Ovary (tissue), 9 donors: Measurements from ENCODE around the gene PLXDC2. TPM values are rescaled to one million over a fixed set of nuclear protein-coding genes. Genes with fewer than 3 reads are reported as not detected.

Source experiments
- DNase-seq, 5 donors: peaks; one replicate each; pipeline ENCODE4 v3.0.0-alpha.2; 2019 to 2020
- H3K27ac ChIP-seq, 2 donors: fragments of 200-600 bp; one replicate each; pipeline versions ENCODE4 v1.5.1 to v1.8.0; 2019 to 2022
- H3K27me3 ChIP-seq: fragments of 200-600 bp; one replicate; pipeline ENCODE4 v1.8.0; 2022
- H3K36me3 ChIP-seq: fragments of 200-600 bp; sonication (generic); one replicate; pipeline ENCODE4 v1.5.1; 2019
- H3K4me1 ChIP-seq: one replicate; pipeline ENCODE4 v1.8.1; 2013; ENCODE audit warnings: mild to moderate bottlenecking, moderate library complexity; ENCODE audit not compliant: insufficient read depth
- H3K4me3 ChIP-seq: fragments of 200-600 bp; sonication (generic); one replicate; pipeline ENCODE4 v1.5.1; 2017
- H3K9me3 ChIP-seq, 2 donors: fragments of 200-600 bp in 1 of 2; sonication (generic) in 1 of 2; one replicate each; pipeline versions ENCODE4 v1.5.1 to v1.8.1; 2013 to 2019; ENCODE audit warnings: mild to moderate bottlenecking in 1 of 2, moderate library complexity in 1 of 2
- CTCF ChIP-seq, 3 donors: fragments of 450-650 bp in 2 of 3; fragments of 200-600 bp in 1 of 3; IDR thresholded peaks; one replicate each; pipeline versions ENCODE4 v1.5.1 to v1.8.0; 2016 to 2022; ENCODE audit warnings: antibody characterized with exemption in 3 of 3, mild to moderate bottlenecking in 1 of 3
- EP300 ChIP-seq: sonication (generic); formaldehyde crosslinking; IDR thresholded peaks from one replicate; pipeline ENCODE4 v1.6.1; 2017; ENCODE audit warnings: antibody characterized with exemption
- POLR2A ChIP-seq: fragments of 450-650 bp; IDR thresholded peaks from one replicate; pipeline ENCODE4 v1.6.1; 2017; ENCODE audit warnings: antibody characterized with exemption, mild to moderate bottlenecking, moderate library complexity
- WGBS, 3 donors: extraction: QIAGEN DNeasy Blood & Tissue Kit in 1 of 3; methylation state at CpG; one replicate each; pipeline versions ENCODE4 v1.1.5 to v1.1.7; 2013 to 2017; 5-methylcytosine and 5-hydroxymethylcytosine counted together
- intact Hi-C, 4 donors: fragments of 100-400 bp; cut with DNase I; formaldehyde crosslinking; loops; one replicate each; pipeline versions ENCODE4 v1.11.0 to v1.15.1; 2022 to 2023
- polyA plus RNA-seq, 2 donors: library from polyadenylated mRNA; stranded (reverse); fragments of 200-250 nt in 1 of 2; fragments of 350-450 nt in 1 of 2; fragmentation: Illumina TruSeq in 1 of 2; extraction: RNeasy Lipid Tissue Mini Kit (QIAGEN cat#74804) in 1 of 2; gene quantifications; one replicate each; pipeline ENCODE4 v1.2.3, GENCODE V29; 2013 to 2014
- total RNA-seq, 7 donors: library from RNA; depleted of rRNA in 2 of 7; stranded (reverse); fragments of >200 nt in 2 of 7; fragmentation: NEBNext Ultra II Directional in 3 of 7; extraction: Animal tissue kit (Norgen Biotek cat#: 25700) in 3 of 7; gene quantifications; one replicate each; pipeline versions ENCODE4 v1.1.0 to v1.2.4, GENCODE V29; 2016 to 2023
- donor health status: DM: no; HTN: no; CAD: no; lungs with moderate emphysema.
- donor health status: DM: no; HTN: no; CAD: no.
- donor health status: Bipolar disorder and iron deficiency.
- donor health status: DM: yes; HTN: yes; CAD: no.
- donor health status: DM: no; HTN: no; CAD: no.
- donor health status: DM: yes; HTN: yes; CAD: no.

The PLXDC2 gene
- total and polyA plus RNA-seq, 9 donors = 13.6 to 76.0 (median 38.0) TPM

GRCh38 chr10:20257422-20257821 lies 441.2 kb downstream of the PLXDC2 start:
- DNase-seq = no peak
- intact Hi-C loops = no loop called here
- TF ChIP-seq POLR2A (no peak), CTCF (IDR thresholded peaks at IDR 0.05) (no peak), EP300 (no peak)
- Histone ChIP-seq H3K4me1 (peaks cover 3% of the 10 kb centered on the region), H3K9me3 (no peaks in the 10 kb centered on the region), H3K36me3 (no peaks in the 10 kb centered on the region), H3K27ac (no peak overlapping the region), H3K4me3 (no peak overlapping the region), H3K27me3 (no peaks in the 10 kb centered on the region)
- 63 to 65% (median 63%) methylated on average over 2 of the region's 2 CpGs for WGBS, 3 donors

GRCh38 chr10:20265146-20265545 lies 448.9 kb downstream of the PLXDC2 start:
- Histone ChIP-seq H3K36me3 (no peaks in the 10 kb centered on the region), H3K4me3 (no peak overlapping the region), H3K9me3 (no peaks in the 10 kb centered on the region), H3K4me1 (no peaks in the 10 kb centered on the region), H3K27me3 (no peaks in the 10 kb centered on the region), H3K27ac (no peak overlapping the region)
- no peak for TF ChIP-seq POLR2A
- no peak for TF ChIP-seq EP300
- WGBS, 3 donors = 79 to 95% (median 84%) methylated on average over 1 of the region's 1 CpG
- intact Hi-C loops = no loop called here
- DNase-seq = no peak

- intact Hi-C loops = no loop called here
- Histone ChIP-seq H3K4me1 (no peaks in the 10 kb centered on the region), H3K36me3 (no peaks in the 10 kb centered on the region), H3K27me3 (no peaks in the 10 kb centered on the region), H3K27ac (no peak overlapping the region), H3K4me3 (no peak overlapping the region), H3K9me3 (no peaks in the 10 kb centered on the region)
- TF ChIP-seq POLR2A = no peak
- TF ChIP-seq EP300 = no peak
- TF ChIP-seq CTCF (IDR thresholded peaks at IDR 0.05) = no peak
- no peak for DNase-seq
Observed at GRCh38 chr10:20267734-20268133, 451.5 kb downstream of the PLXDC2 start.

- Histone ChIP-seq H3K27ac (no peak overlapping the region), H3K36me3 (no peaks in the 10 kb centered on the region), H3K27me3 (no peaks in the 10 kb centered on the region), H3K4me3 (no peak overlapping the region), H3K9me3 (no peaks in the 10 kb centered on the region), H3K4me1 (no peaks in the 10 kb centered on the region)
- intact Hi-C loops = no loop called here
- 89 to 98% (median 90%) methylated on average over 2 of the region's 2 CpGs for whole genome bisulfite sequencing, 3 donors
- no peak for TF ChIP-seq POLR2A
- no peak for TF ChIP-seq CTCF (IDR thresholded peaks at IDR 0.05)
- TF ChIP-seq EP300 = no peak
- DNase-seq = no peak
Observed at GRCh38 chr10:20271490-20271889, 455.3 kb downstream of the PLXDC2 start.

GRCh38 chr10:20272608-20273007 lies 456.4 kb downstream of the PLXDC2 start:
- H3K4me1 ChIP-seq = no peaks in the 10 kb centered on the region
- H3K4me3 ChIP-seq = no peak overlapping the region
- DNase-seq = no peak
- H3K36me3 ChIP-seq = no peaks in the 10 kb centered on the region
- 24 to 50% (median 24%) methylated on average over 2 of the region's 2 CpGs for WGBS, 3 donors
- TF ChIP-seq POLR2A (no peak), EP300 (no peak), CTCF (IDR thresholded peaks at IDR 0.05) (no peak)
- intact Hi-C loops = no loop called here
- H3K27ac ChIP-seq = no peak overlapping the region
- no peaks in the 10 kb centered on the region for H3K9me3 ChIP-seq
- no peaks in the 10 kb centered on the region for H3K27me3 ChIP-seq
